22Rv1 (cell line): Measurements from ENCODE around the gene MKLN1.

Experiments
- CTCF ChIP-seq: fragments of 450-650 bp; IDR thresholded peaks from 2 replicates; pipeline ENCODE4 v1.5.1; 2017; ENCODE audit warnings: mild to moderate bottlenecking
- ZFX ChIP-seq: fragments of 450-650 bp; IDR thresholded peaks from 2 replicates; pipeline ENCODE4 v1.6.1; 2017; ENCODE audit warnings: antibody characterized with exemption, borderline replicate concordance

DNA sequence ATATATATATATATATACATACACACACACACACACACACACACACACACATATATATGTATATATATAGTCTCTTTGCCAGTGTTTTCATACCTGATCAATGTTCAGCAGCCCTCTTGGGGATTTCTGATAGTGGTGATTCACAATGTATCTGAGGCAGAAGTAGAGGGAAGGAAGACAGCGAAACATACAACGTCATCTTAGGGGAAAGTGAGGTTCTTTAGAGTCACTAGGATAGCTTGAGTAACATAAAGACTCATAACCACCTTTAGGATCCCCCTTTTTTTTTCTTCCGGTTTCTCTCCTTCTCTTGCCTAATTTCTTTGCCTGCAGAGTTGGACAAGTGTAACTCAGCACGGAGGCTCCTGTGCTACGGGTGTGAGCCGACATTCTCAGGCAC, 172.1 kb downstream of the MKLN1 start:
- TF ChIP-seq CTCF: no peak
- no peak for TF ChIP-seq ZFX
